ENCODE measurements around the gene VHLL. TPM values are rescaled to one million over a fixed set of nuclear protein-coding genes. Genes with fewer than 3 reads are reported as not detected.

The VHLL gene
- total RNA-seq, 1 experiment from 2014 or later = not detected

DNA sequence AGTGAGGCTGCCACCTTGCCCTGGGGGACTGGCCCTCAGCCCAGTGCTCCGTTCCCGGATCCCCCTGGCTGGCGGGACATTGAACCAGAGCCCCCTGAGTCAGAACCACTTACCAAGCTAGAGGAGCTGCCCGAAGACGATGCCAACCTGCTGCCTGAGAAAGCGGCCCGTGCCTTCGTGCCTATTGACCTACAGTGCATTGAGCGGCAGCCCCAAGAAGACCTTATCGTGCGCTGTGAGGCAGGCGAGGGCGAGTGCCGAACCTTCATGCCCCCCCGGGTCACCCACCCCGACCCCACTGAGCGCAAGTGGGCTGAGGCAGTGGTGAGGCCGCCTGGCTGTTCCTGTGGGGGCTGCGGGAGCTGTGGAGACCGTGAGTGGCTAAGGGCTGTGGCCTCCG is 13.7 kb downstream of the VHLL start:
- Histone ChIP-seq H2AK5ac (ENCODE audit: insufficient read length, low read length) (no peak overlapping the region), H3K14ac (ENCODE audit: insufficient read depth, low read length) (no peak overlapping the region), H2BK120ac (ENCODE audit: low read depth, low read length, poor library complexity, severe bottlenecking) (no peak overlapping the region), H4K20me1 (ENCODE audit: control insufficient read depth, insufficient read depth, insufficient read length) (no peaks in the 10 kb centered on the region), H3K79me1 (ENCODE audit: insufficient read depth, low read depth, low read length, poor library complexity, severe bottlenecking) (no peaks in the 10 kb centered on the region), H3K4me2 (ENCODE audit: insufficient read depth, insufficient read length, low read length) (no peak overlapping the region), H3K4me1 (ENCODE audit: insufficient read depth, low read length) (no peaks in the 10 kb centered on the region), H3K27me3 (ENCODE audit: insufficient read depth, low read length) (no peaks in the 10 kb centered on the region; the same call in 1 of the 2 replicates), H3K23ac (ENCODE audit: insufficient read length, low read depth, low read length) (no peak overlapping the region), H2BK5ac (ENCODE audit: insufficient read length, low read length) (no peak overlapping the region), H3T11ph (ENCODE audit: low read length) (no peak overlapping the region), H4K91ac (ENCODE audit: insufficient read length, low read depth, low read length) (no peak overlapping the region), H4K8ac (replicated peaks; ENCODE audit: insufficient read length, low read depth, low read length) (no peak overlapping the region), H3K27ac (ENCODE audit: insufficient read length, low read depth, low read length) (no peak overlapping the region), H3K56ac (ENCODE audit: insufficient read length, low read depth, low read length) (no peak overlapping the region), H3K9me3 (ENCODE audit: control insufficient read depth, low read depth, low read length) (no peaks in the 10 kb centered on the region), H2AFZ (ENCODE audit: low read length) (no peak overlapping the region), H3K4ac (ENCODE audit: low read depth, low read length) (no peak overlapping the region), H2BK20ac (ENCODE audit: low read depth, low read length, poor library complexity, severe bottlenecking) (no peak overlapping the region), H3K23me2 (ENCODE audit: insufficient read length, low read depth, low read length, poor library complexity, severe bottlenecking) (peaks cover 12% of the 10 kb centered on the region), H3K79me2 (ENCODE audit: insufficient read depth, low read length) (peaks cover 14% of the 10 kb centered on the region), H3K18ac (ENCODE audit: insufficient read length, low read depth, low read length) (no peak overlapping the region), H3K9ac (ENCODE audit: extremely low read depth, insufficient read length, low read length) (no peak overlapping the region), H2BK12ac (ENCODE audit: insufficient read length, low read depth, low read length) (no peak overlapping the region), H4K5ac (ENCODE audit: insufficient read length, low read depth, low read length) (no peak overlapping the region), H2BK15ac (ENCODE audit: low read depth, low read length) (no peak overlapping the region)
- Mint-ChIP-seq H3K36me3 (ENCODE audit: insufficient read depth in 1 of 3, low read depth in 3 of 3) (0 out of 7 replicates have a peak, but pooled peaks cover 0 to 5% (median 0%) of the 10 kb centered on the region in 3 experiments), H3K27me3 (ENCODE audit: low read depth) (no peaks in the 10 kb centered on the region; the same call in 1 of the 2 replicates), H3K4me1 (peaks cover 24 to 29% of the 10 kb centered on the region in 2 experiments), H3K4me3 (no peak overlapping the region), H3K9me3 (no peaks in the 10 kb centered on the region), H3K27ac (no peak overlapping the region)
- DNase-seq = no peak
- no CpG with 5 or more reads among the region's 21 CpGs for WGBS (ENCODE audit: extremely low coverage, insufficient read length, low lambda C conversion rate)
- TF ChIP-seq, protein P1, sequence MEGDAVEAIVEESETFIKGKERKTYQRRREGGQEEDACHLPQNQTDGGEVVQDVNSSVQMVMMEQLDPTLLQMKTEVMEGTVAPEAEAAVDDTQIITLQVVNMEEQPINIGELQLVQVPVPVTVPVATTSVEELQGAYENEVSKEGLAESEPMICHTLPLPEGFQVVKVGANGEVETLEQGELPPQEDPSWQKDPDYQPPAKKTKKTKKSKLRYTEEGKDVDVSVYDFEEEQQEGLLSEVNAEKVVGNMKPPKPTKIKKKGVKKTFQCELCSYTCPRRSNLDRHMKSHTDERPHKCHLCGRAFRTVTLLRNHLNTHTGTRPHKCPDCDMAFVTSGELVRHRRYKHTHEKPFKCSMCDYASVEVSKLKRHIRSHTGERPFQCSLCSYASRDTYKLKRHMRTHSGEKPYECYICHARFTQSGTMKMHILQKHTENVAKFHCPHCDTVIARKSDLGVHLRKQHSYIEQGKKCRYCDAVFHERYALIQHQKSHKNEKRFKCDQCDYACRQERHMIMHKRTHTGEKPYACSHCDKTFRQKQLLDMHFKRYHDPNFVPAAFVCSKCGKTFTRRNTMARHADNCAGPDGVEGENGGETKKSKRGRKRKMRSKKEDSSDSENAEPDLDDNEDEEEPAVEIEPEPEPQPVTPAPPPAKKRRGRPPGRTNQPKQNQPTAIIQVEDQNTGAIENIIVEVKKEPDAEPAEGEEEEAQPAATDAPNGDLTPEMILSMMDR (conservative IDR thresholded peaks at IDR 0.05) = no peak
